Activated CD8-positive, alpha-beta T cell treated with anti-CD3 and anti-CD28 coated beads for 36 hours (primary cell): ENCODE data around the gene ANGEL1. TPM values are rescaled to one million over a fixed set of nuclear protein-coding genes. Genes with fewer than 3 reads are reported as not detected.
A peak's percentile ranks its signal among the peaks of the same experiment; 100 is the strongest.

Experiments
- ATAC-seq: fragments of 200-7000 bp; cut with Tn5 transposase; one replicate; pipeline ENCODE4 v1.10.0; 2021; ENCODE audit warnings: mild to moderate bottlenecking, moderate library complexity
- CTCF ChIA-PET: fragments of 350-600 bp; sonication (Branson Sonifier 250); formaldehyde crosslinking; loops from one replicate; lab custom pipeline; 2021; ENCODE audit warnings: antibody characterized with exemption; lab: Charles Lee
- POLR2A ChIA-PET: fragments of 350-600 bp; sonication (Branson Sonifier 250); formaldehyde crosslinking; loops from one replicate; lab custom pipeline; 2021; ENCODE audit warnings: antibody characterized with exemption; lab: Charles Lee
- DNase-seq: peaks from one replicate; pipeline ENCODE4 v3.0.0-alpha.2; 2020
- H3K27ac Mint-ChIP-seq: one replicate; pipeline ENCODE4 v1.8.0; 2021; ENCODE audit warnings: mild to moderate bottlenecking, mixed read lengths
- H3K27me3 Mint-ChIP-seq: one replicate; pipeline ENCODE4 v1.8.0; 2021; ENCODE audit warnings: mixed read lengths
- H3K36me3 Mint-ChIP-seq: one replicate; pipeline ENCODE4 v1.8.0; 2021; ENCODE audit warnings: low read depth, mixed read lengths
- H3K4me1 Mint-ChIP-seq: one replicate; pipeline ENCODE4 v1.8.0; 2021; ENCODE audit warnings: low read depth, mixed read lengths
- H3K4me3 Mint-ChIP-seq: one replicate; pipeline ENCODE4 v1.8.0; 2021; ENCODE audit warnings: mild to moderate bottlenecking, moderate library complexity, mixed read lengths
- H3K9me3 Mint-ChIP-seq: one replicate; pipeline ENCODE4 v1.8.0; 2021; ENCODE audit warnings: mixed read lengths
- CTCF ChIP-seq: fragments of 200-600 bp; IDR thresholded peaks from one replicate; pipeline ENCODE4 v1.8.0; 2022; ENCODE audit warnings: antibody characterized with exemption, mild to moderate bottlenecking
- intact Hi-C: fragments of 100-400 bp; cut with micrococcal nuclease; formaldehyde crosslinking; loops from one replicate; pipeline ENCODE4 v1.10.0; 2022
- total RNA-seq, 2 experiments: library from RNA; stranded (reverse); gene quantifications; one replicate each; pipeline ENCODE4 v1.2.3, GENCODE V29; 2021

The ANGEL1 gene
- total RNA-seq, 2 experiments from 2014 or later, result 16.5 to 21.5 TPM

- intact Hi-C loops, result loop anchor here (10.0 kb wide), 1 partner anchor 65 kb away; no protein-coding TSS in a partner anchor
- H3K9me3 Mint-ChIP-seq, result no peaks in the 10 kb centered on the region
- H3K4me3 Mint-ChIP-seq, result no peak overlapping the region
- ATAC-seq, result no peak
- no peak for TF ChIP-seq CTCF
- CTCF ChIA-PET, result interaction anchor here (1.0 to 11.3 kb wide), 2 partner anchors 27 to 69 kb away, joined by 3 to 116 read pairs; no protein-coding TSS in a partner anchor
- peaks cover 20% of the 10 kb centered on the region for H3K4me1 Mint-ChIP-seq
- no peak for DNase-seq
- H3K27ac Mint-ChIP-seq, result no peak overlapping the region
- POLR2A ChIA-PET, result interaction anchor here (1.3 kb wide), 1 partner anchor 9 kb away, joined by 4 read pairs; no protein-coding TSS in a partner anchor
- no peaks in the 10 kb centered on the region for H3K27me3 Mint-ChIP-seq
- peaks cover 1% of the 10 kb centered on the region for H3K36me3 Mint-ChIP-seq
Measured at GRCh38 chr14:76779221-76780057, 33.2 kb downstream of the ANGEL1 start.

- TF ChIP-seq CTCF, result no peak
- intact Hi-C loops, result no loop called here
- ChIA-PET CTCF (interaction anchor here (0.6 kb wide), 1 partner anchor 11 kb away, joined by 3 read pairs; no protein-coding TSS in a partner anchor), POLR2A (no interaction called here)
- Mint-ChIP-seq H3K27me3 (no peaks in the 10 kb centered on the region), H3K4me3 (no peak overlapping the region), H3K4me1 (peaks cover 19% of the 10 kb centered on the region), H3K36me3 (peaks cover 1% of the 10 kb centered on the region), H3K9me3 (no peaks in the 10 kb centered on the region), H3K27ac (no peak overlapping the region)
- no peak for ATAC-seq
- DNase-seq, result no peak
Measured at GRCh38 chr14:76778546-76779215, 34.0 kb downstream of the ANGEL1 start.

- H3K4me3 Mint-ChIP-seq, result no peak overlapping the region
- peaks cover 1% of the 10 kb centered on the region for H3K36me3 Mint-ChIP-seq
- H3K9me3 Mint-ChIP-seq, result no peaks in the 10 kb centered on the region
- no peak for ATAC-seq
- no peak for TF ChIP-seq CTCF
- POLR2A ChIA-PET, result interaction anchor here (0.9 to 1.4 kb wide), 2 partner anchors 8 to 35 kb away, joined by 3 to 5 read pairs; partner anchors contain the start of gene ANGEL1
- no peak for DNase-seq
- H3K27me3 Mint-ChIP-seq, result no peaks in the 10 kb centered on the region
- CTCF ChIA-PET, result interaction anchor here (1.6 to 2.9 kb wide), 2 partner anchors 67 to 70 kb away, joined by 4 to 18 read pairs; no protein-coding TSS in a partner anchor
- no peak overlapping the region for H3K27ac Mint-ChIP-seq
- peaks cover 16% of the 10 kb centered on the region for H3K4me1 Mint-ChIP-seq
- intact Hi-C loops, result no loop called here
Measured at GRCh38 chr14:76777721-76778120, 35.0 kb downstream of the ANGEL1 start.

GRCh38 chr14:76776428-76777251 lies 36.0 kb downstream of the ANGEL1 start:
- CTCF ChIA-PET, result interaction anchor here (0.7 to 2.9 kb wide), 3 partner anchors 9 to 69 kb away, joined by 3 to 18 read pairs (median 4); no protein-coding TSS in a partner anchor
- H3K9me3 Mint-ChIP-seq, result no peaks in the 10 kb centered on the region

More at GRCh38 chr14:76776428-76777251, 36.0 kb downstream of the ANGEL1 start:
- ATAC-seq (peak; percentile 25), DNase-seq (no peak)
- Mint-ChIP-seq H3K27me3 (peaks cover 5% of the 10 kb centered on the region), H3K27ac (no peak overlapping the region), H3K4me1 (peaks cover 11% of the 10 kb centered on the region), H3K36me3 (peaks cover 1% of the 10 kb centered on the region), H3K4me3 (no peak overlapping the region)
- intact Hi-C loops, result no loop called here
- peak; percentile 13 for TF ChIP-seq CTCF
- POLR2A ChIA-PET, result interaction anchor here (0.9 to 1.4 kb wide), 2 partner anchors 9 to 36 kb away, joined by 3 to 5 read pairs; partner anchors contain the start of gene ANGEL1
